Activated CD4-positive, alpha-beta T cell treated with anti-CD3 and anti-CD28 coated beads, Interleukin-2, Interleukin-6, amounts not matched to agents 100 ng/mL and 50 ng/mL, durations not matched to agents 16 hours and 8 hours (primary cell): ENCODE data around the gene URB2.
A peak's percentile ranks its signal among the peaks of the same experiment; 100 is the strongest.

ENCODE experiments used
- DNase-seq: peaks from one replicate; pipeline ENCODE4 v3.0.0-alpha.2; 2020

Gene URB2

DNA sequence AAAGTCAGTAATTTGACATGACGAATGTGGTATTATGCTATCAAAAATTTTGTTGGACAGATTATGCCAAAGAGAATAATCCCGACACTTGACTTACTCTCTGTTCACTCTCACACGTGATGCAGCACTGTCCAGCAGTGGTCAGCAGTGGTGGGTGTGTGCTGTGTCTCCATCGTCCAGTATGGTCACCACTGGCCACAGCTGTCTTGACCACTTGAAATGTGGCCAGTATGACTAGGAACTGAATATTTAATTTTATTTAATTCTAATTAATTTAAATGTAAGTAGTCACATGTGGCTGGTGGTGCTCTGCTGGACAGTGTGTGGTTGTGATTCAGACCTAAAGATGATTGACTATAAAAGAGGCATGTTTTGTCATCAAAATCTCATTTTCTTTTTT, 24.0 kb downstream of the URB2 start:
- no peak for DNase-seq

DNA sequence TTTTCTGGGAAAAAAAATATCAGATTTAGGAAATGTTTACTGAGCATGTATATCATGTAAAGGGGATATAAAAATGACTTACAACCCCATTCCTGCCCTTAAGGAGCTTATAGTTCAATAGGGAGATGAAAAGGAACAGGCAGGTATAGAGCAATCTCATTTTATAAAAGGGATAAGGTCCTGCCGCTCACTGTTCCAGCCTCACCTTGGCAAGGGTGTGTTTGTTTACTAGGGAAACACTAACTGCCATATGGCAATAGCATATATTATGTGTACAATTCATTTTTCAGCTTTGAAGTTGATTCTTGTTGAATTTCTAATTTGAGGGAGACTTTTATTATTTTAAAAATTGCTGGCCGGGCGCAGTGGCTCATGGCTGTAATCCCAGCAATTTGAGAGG, 25.5 kb downstream of the URB2 start:
- DNase-seq = no peak

DNA sequence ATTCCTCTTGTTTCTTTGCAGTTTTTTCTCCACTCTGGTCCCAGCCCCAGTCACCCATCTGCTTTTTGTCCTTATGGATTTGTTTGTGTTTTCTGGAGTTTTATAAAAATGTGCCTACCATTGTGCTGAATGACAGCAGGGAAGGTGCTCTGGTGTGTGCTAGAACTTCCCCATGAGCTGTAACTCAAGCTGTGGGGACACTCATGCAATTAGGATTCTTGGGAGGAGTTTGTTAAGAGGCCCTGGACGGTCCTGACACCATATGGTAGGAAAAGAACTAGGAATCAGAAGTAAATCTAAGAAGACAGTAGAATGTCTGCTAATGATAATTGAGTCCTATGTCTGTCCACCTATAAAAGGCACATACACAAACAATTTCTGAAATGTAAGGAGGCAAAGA, 27.4 kb downstream of the URB2 start:
- DNase-seq = no peak

DNA sequence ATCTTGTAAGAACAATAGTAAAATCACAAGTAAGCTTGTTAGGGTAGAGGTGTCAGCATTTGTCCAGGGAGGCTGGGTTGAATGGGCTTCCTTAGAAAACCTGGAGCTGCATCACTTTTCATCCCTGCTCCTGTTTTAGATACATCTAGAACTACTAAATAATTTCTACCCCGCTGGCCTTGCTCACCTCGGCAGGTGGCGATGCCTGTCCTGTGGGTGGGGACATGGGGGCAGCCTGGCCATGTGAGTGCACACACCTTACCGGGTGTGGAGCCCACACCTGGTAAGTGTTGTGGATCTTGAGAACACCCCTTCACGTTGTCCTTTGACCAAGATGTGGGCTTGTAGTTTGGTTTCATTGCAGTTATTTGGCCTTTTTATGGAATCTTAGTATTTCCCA, 29.7 kb downstream of the URB2 start:
- DNase-seq = no peak

DNA sequence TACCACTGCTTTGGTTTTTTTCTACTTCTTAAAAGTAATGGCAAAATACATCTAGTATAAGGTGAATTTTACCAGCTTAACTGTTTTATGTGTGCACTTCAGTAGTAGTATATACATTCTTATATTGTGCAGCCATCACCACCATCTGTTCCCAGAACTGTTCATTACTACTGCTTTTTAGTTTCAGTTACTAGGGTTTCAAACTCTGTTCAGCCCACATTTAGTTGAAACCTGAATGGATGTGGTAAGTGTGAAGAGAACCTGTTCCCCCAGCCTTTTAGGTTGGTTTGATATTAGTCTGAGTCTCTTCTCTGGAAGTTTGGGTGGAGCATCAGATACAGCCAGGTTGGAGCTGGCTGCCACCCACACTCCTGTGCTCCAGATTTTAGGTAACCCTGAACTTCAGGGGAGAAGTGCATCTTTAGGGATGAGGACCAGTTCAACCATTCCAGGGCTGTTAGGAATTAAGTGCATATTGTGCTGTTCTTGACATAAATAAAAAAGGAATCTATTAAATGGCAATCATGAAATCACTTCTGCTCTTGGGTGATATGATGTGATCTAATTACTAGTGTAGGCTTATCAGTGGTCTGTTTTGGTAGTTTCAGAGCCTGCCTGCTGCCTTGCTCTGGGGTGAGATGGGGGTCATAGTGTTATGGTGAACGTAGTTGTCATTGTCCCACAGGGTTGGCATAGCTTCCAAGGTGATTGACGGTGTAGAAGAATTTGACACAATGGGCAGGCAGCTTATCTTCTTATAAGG, 32.1 kb downstream of the URB2 start:
- no peak for DNase-seq

DNA sequence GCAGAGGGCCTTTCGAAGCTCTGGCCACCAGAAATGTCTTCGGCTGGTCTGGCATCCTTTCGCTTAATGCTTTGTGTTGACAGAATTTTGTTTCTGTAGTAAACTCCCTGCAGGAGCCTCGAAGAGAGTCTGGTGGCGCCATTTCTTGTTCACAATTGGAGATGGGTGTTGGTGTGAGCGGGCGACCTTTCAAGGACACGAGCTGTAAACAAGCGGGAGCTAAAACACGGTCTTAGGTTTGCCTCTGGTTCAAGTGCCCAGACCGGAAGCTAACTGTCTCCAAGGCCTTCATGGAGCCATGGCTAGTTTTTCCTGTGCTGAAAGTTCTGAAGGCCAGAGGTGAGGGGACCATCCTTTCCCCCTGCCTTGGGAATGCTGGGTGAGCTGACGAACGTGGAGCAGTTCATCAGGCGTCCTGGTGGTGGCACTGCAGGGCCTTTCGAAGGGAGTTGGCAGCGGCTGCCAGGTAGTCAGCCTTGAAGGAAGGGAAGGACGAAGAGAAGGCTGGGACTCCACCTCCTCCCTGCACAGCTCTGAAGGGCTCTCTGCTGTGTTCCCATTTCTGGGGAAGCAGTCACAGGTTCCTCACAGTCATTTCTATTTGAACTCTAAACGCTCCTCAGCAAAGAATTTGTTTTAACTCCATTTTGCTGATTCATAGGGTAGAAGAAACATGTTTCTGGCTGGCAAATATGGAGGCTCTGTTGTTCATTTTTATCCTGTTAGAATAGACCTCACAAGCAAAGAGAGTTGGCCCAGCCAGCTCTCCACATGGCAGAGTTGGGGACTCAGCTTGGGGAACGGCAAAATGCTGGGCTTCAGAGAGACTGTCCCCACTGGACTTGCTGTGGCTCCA, 35.2 kb downstream of the URB2 start:
- peak; percentile 72 for DNase-seq

DNA sequence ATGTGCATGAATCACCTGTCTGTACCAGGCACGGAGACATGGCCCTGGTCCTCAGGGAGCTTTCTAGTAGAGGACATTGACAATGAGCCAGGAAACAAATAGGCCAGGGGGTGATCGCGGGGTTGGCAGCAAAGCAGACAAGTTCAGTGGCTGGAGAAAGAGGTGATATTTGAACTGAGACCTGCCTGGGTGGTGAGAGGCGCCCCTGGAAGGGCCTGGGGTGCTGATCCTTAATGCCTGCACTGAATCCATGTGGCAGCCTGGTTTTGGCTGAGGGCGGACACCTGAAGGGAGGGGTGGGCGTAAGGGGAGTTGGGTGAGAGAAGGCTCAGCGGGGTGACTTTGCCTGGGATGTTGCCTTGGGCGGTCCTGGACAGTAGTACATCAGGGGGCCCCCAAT, 35.9 kb downstream of the URB2 start:
- DNase-seq = no peak

DNA sequence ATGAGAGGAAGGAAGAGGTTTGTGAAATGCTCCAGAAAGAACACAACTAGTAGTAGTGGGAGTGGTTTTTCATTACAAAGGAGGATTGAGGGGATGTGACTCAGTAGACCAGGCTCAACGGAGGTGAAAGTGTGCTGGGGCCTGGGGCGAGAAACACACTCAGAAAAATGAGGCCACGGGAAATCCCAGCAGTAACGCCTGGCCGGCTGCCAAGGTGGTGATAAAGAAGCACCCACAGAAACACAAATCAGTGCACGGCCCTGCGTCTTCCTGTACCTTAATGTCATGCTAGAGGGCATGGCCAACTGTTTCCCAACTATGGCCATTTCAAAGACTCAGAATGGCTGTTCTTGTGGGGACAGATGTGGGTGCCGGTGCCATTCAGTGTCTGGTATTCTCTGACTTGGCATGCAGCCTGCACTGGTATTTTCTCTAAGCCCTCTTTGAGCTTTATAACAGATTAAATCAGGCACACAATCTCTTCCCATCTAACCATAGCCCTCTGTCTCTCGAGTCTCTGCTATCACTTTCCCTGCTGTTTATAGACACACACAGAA, 38.2 kb downstream of the URB2 start:
- peak; percentile 89 for DNase-seq

DNA sequence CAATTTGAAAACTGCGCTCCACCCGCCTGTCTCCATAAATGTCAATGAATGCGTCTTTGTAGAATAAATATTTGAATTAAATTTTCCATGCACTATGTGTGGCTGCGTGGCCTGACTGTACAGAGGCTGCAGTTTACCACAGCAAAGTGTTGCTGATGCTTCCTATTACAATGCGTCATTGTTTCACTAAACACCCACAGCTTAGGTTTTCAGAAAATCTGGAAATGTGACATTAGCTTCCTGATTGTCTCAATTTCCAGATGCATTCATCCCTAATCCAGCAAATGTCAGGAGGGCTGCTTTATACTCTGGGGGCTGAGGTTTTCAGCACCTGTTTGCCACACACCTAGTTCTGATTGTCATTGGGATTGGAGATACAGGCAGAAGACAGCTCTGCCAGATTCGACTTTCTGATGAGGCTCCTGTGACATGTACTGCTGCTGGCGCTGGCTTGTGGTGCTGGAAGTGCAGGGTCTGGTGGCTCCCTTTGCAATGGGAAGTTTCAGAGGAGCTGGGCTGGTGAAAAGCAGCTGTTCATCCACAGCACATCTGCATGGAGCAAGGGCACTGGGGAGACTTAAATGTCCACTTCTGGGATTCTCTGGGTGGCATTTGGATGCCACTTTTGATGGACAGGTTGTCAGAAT, 40.0 kb downstream of the URB2 start:
- no peak for DNase-seq

DNA sequence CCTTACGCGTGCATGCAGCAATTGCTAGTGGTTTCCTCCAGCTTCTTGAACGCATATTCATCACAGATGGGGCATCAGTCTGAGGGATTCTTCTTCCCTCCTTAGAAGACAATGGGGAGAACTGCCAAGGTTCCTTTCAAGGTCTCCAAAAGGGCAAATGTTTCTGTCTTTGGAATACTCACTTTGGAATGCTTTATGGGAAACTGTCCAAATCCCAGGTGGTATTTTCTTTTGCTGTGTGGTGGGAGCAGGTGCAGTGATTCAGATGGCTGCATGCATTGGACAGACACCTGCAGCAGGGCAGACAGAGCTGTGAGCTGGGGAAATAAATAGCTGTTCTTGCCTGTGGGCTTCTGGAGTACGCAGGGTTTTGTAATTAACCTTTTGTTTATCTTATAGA, 40.5 kb downstream of the URB2 start:
- no peak for DNase-seq

DNA sequence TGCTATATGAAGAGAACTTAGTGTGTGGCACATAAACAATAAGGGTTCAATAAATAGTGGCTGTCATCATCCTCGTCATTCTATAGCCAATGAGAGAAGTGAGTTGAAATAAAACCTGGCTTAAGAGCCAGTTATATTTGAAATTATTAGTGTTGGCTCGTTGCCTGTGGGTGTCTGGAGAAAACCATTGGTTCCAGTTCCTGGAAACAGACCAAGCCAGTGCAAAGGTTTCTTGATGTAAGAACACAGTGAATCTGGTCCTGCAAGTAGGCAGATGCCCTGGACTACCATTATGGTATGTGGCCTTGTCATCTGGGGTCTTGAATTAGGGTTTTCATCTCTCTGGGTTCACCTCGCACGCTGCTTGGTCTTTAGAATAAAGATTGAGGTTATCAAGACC, 43.3 kb downstream of the URB2 start:
- DNase-seq = no peak

DNA sequence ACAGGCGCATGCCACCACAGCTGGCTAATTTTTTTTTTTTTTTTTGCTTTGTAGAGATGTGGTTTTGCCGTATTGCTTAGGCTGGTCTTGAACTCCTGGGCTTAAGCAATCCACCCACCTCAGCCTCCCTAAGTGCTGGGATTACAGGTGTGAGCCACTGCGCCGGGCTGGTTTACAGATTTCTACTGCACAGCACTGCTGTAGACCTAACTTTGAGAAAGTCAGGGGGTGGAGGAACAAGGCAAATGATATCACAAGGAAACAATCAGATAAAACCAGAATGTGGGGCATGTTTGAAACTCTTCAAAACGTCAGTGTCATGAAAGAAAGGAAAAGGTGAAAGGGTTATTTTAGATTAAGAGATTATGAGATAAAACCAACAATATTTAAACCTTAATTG, 45.3 kb downstream of the URB2 start:
- DNase-seq = no peak

DNA sequence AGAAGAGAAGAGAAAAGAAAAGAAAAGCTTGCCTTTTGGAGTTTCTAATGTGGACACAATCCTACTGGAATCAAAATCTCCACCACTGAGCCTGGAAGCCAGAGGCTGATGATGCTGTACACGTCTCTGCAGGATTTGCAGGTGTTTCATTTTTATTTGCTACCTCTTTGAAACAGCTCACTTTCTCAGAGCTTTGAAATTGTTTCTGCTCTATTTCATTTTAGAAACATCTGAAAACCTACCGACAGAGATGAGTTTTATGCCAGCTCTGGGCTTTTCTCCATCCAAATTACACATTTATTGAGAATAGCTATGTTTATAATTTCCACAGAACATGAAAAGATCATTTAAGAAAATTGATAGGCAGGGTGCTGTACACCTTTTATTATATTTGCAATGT, 46.2 kb downstream of the URB2 start:
- no peak for DNase-seq

DNA sequence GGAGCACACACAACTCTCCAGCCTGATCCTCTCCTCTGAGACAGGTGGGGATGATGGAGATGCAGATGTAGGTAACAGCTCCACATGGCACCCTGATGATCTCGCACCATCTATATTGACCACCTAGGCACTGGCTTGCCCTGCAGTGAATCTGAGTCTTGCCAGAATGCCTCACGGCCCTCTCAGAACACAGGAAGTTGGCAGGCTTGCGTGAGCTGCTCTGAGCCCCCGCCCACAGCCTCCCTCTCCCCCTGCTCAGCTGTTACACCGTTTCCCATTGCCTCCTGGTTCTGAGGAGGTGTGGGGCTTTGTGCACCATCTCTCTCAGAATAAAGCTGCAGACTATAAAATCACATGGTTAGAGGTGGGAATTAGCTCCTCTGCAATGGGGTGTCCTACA, 48.0 kb downstream of the URB2 start:
- DNase-seq = no peak

DNA sequence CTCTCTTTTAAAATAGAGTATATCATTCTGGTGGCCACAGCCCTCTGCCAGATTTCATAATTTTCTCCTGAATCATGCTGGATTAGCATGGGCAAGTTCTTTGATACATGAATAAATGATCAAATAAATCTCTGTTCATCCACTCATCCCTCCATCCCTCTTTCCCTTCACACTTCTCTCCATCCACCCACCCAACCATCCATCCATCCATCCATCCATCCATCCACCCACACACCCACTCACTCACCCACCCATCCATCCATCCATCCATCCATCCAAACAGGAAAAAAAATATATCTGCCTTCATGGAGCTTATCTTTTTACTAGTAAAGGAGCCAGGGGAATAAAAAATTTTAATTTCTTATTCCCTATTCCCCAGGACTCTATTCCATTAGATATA, 49.3 kb downstream of the URB2 start:
- DNase-seq = no peak

DNA sequence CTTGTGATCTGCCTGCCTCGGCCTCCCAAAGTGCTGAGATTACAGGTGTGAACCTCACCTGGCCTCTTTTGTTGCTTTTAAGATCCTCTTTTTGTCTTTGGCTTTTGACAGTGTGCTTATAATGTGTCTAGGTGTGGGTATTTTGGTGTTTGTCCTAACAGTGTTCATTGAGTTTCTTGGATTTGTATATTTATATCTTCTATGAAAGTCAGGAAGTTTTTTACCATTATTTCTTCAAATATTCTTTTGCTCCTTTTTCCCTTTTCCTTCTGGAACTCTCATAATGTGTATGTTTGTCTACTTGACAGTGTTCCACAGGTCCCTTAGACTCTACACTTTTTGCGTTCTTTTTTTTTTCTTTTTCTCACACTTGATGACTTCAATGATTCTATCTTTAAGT, 59.1 kb downstream of the URB2 start:
- no peak for DNase-seq

DNA sequence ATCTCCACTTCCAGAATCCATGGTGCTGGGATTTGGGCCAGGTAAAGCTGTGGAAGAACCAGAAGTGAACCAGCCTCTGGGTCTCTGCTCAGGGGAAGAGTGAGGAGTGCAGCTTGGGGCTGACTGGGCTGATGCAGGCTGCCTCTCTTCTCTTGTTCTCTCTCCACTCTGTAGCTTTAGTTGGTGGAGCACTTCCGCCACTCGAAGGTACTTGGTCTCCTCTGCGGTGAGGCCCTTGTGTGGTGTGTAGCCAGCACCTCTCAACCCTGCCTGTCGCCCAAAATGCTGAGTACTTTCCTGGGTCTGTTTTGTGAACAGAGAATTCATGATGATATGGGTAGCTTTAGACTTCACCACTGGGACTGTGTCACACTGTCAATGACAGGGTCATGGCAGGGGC, 63.2 kb downstream of the URB2 start:
- no peak for DNase-seq

DNA sequence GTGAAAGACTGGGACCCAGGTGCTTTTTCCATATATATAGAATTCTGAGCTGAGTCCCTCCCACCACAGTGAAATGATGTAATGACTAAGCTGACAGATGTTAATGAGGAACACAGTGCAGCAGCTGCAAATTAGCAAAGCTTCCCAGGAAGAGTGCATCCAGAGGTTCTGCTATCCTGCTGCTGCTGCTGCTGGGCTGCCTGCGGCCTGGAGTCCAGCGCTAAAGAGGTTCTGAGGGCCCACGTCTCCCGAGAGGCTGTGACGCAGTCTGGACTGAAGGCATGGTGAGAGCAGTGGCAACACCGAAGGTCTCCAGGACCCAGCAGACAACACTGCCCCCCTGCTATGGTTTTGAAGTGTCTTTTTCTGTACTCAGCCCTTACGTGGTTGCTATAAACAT, 63.9 kb downstream of the URB2 start:
- DNase-seq = no peak

DNA sequence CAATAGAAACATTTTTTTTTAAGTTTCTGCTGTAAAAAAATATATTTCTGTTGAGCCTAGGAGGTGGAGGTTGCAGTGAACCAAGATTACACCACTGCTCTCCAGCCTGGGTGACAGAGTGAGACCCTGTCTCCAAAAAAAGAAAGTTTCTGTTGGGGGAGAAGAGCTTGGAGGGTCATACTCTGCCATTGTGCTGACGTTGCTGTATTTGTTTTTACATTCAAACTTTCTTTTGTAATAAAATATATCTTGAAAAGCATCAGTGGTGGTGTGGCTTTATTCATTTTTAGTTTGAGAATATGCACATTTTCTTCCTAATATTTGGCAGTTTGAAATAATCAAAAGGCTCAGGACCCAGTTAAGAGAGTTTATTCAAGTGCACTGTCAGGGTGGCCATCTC, 64.6 kb downstream of the URB2 start:
- DNase-seq = no peak

DNA sequence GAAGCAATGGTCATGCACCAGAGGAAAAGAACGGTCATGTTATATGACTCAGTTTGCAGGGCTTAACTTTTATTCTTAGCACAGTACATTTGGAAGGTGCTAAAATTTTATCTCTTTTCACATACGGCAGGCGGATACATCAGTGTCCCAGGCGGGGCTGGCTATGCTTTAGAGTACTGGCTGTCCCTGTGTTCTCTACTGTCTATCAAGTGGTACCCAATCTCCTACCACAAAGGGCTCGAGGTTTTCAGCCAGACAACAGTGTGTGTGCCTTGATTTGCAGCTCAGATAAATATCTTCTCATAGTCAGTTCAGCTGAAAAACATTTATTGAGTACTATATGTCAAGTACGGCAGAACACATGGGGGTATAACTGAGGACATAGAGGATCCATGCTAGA, 65.3 kb downstream of the URB2 start:
- no peak for DNase-seq

DNA sequence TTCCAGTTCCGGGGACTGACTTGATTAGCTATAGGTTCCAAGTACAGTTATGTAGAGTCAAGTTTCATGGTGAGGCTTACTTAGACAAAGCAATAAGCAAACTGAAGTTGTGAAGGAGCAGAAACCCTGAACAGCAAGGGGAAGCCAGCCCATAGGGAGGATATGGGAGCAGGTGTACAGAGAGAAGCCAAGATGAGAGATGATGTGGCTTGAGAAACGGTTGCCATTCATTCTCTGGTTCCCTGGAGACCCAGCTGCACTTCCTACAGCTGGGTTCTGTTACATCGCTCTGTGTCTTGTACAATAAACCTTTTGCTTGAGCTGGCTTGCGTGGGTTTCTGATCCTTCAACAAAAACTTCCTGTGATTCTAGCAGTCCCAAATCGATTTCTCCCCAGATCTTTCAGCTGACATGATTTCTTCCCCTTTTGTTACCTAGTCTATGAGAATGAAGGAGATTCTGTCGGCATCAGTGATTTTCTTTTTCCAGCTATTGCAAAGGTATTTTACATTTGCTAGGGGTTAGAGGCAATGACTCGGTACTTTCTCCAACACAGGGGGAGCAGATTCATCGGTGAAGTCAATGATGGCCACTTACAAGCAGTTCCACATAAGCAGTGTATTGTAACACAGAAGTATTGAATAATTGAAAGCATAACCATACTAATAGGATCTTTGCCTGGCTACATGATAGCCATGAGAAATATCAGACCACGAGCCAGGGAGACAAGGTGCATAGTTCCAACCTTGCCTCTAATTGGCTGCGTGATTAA, 67.3 kb downstream of the URB2 start:
- no peak for DNase-seq

DNA sequence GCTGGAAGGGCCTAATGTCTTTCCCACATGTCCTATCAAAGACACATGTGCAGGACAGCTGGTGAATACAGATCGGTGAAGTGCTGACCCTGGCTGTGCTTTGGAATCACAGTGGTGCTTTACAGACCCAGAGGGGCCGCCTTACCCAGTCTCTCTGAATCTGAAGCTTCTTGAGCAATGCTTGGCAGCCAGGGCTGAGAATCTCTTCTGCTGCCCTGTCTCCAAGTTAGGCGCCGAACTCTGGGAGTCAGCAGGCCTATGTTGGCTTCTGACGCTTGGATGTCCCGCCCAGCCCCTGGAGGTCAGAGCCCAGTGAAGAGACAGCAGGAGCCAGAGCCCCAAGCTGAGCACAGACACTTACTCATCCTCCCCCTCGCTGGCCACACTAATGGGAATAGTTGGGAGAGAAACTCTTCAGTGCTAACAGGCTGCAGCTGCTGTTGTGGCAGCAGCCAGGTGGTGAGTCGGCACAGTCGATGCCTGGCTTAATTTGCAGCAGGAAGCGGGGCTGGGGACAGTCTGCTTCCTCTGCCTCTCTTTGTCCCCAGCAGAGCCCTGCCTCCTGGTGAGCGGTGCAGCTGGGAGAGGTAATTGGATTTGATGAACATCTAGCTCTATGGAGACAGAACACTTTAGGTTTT, 68.1 kb downstream of the URB2 start:
- no peak for DNase-seq
